ACC112 (cell line): Measurements from ENCODE around the gene SKI.

Experiments used
- H2AFZ ChIP-seq: fragments of 200-600 bp; sonication (generic); one replicate; pipeline ENCODE4 v1.6.0; 2017; ENCODE audit warnings: antibody characterized with exemption, low read length; ENCODE audit not compliant: unreplicated experiment
- H3K27ac ChIP-seq: fragments of 200-600 bp; sonication (generic); 2 replicates; pipeline ENCODE4 v1.5.1; 2014; ENCODE audit warnings: low read depth, mild to moderate bottlenecking, antibody characterized with exemption, low read length, moderate library complexity
- H3K27me3 ChIP-seq: fragments of 200-600 bp; sonication (generic); 2 replicates; pipeline ENCODE4 v1.6.1; 2014; ENCODE audit warnings: mild to moderate bottlenecking, antibody characterized with exemption, low read length, moderate library complexity, mixed read lengths; ENCODE audit not compliant: insufficient read depth
- H3K36me3 ChIP-seq: fragments of 200-600 bp; sonication (generic); 2 replicates; pipeline ENCODE4 v1.6.1; 2016; ENCODE audit warnings: mild to moderate bottlenecking, antibody characterized with exemption, low read length, moderate library complexity, mixed read lengths; ENCODE audit not compliant: insufficient read depth
- H3K4me1 ChIP-seq: fragments of 200-600 bp; sonication (generic); one replicate; pipeline ENCODE4 v1.6.1; 2016; ENCODE audit warnings: low read length, mixed read lengths; ENCODE audit not compliant: insufficient read depth, unreplicated experiment, control insufficient read depth
- H3K4me3 ChIP-seq: fragments of 200-600 bp; sonication (generic); 2 replicates; pipeline ENCODE4 v1.5.1; 2014; ENCODE audit warnings: mild to moderate bottlenecking, low read depth, low read length
- H3K79me2 ChIP-seq: fragments of 200-600 bp; sonication (generic); one replicate; pipeline ENCODE4 v1.6.0; 2016; ENCODE audit warnings: low read length; ENCODE audit not compliant: control insufficient read depth, unreplicated experiment, insufficient read depth

Gene SKI

DNA sequence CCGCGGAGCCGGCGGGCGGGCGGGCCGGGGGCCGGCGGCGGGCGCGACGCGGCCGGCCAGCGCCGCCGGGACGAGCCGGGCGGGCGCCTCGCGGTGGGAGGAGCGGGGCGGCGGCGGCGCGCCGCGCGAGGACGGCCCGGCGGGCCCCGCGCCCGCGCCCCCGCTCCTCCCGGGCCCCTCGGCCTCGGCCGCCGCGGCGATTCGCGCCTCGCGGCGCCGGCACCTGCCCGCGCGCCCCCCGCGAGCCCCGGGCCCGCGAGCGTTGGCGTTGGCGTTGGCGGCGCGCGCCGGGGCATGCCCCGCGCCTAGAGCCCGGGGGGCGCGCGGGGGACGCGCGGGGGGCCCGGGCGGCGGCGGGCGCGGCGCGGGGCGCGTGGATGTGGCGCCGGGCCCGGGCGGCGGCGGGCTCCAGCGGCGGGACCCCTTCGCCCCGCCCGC lies at the start of gene SKI:
TSS of gene SKI (plus strand) at position 163 of the 438 bp plus-strand sequence. CDS start 448 bp downstream, outside the sequence.
- H3K27ac ChIP-seq: peak within 1 kb of the TSS; percentile 88
- H3K27me3 ChIP-seq: no peaks in the 10 kb centered on the region
- H3K36me3 ChIP-seq: no peaks in the 10 kb centered on the region
- H3K4me3 ChIP-seq: peak within 1 kb of the TSS; percentile 94
- H3K4me1 ChIP-seq: peaks cover 11% of the 10 kb centered on the region
- peaks cover 45% of the 10 kb centered on the region for H3K79me2 ChIP-seq
- H2AFZ ChIP-seq: peak within 1 kb of the TSS; percentile 83

DNA sequence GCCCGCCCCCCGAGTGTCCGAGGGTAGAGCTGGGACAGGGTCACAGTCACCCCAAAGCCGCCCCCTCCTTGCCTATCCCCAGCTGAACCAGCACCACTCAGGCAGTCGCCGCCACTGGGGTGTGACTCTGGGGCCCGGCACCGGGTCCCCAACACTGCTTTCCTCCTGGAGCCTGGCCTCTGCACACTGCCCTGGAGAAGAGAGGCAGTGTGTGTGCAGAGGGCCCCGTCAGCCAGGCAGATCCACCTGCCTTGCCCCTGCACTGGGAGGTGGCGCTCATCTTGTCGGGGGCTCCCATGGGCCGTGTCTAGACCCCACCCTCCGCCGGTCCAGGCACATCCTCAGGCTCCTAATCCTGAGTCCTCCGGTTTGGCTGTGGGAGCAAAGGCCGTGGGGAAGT lies 49.2 kb upstream of the SKI start:
- no peaks in the 10 kb centered on the region for H3K4me1 ChIP-seq
- H3K36me3 ChIP-seq: no peaks in the 10 kb centered on the region
- H3K27me3 ChIP-seq: no peaks in the 10 kb centered on the region
- no peak overlapping the region for H3K4me3 ChIP-seq
- no peaks in the 10 kb centered on the region for H3K79me2 ChIP-seq
- H3K27ac ChIP-seq: no peak overlapping the region
- H2AFZ ChIP-seq: no peak overlapping the region

DNA sequence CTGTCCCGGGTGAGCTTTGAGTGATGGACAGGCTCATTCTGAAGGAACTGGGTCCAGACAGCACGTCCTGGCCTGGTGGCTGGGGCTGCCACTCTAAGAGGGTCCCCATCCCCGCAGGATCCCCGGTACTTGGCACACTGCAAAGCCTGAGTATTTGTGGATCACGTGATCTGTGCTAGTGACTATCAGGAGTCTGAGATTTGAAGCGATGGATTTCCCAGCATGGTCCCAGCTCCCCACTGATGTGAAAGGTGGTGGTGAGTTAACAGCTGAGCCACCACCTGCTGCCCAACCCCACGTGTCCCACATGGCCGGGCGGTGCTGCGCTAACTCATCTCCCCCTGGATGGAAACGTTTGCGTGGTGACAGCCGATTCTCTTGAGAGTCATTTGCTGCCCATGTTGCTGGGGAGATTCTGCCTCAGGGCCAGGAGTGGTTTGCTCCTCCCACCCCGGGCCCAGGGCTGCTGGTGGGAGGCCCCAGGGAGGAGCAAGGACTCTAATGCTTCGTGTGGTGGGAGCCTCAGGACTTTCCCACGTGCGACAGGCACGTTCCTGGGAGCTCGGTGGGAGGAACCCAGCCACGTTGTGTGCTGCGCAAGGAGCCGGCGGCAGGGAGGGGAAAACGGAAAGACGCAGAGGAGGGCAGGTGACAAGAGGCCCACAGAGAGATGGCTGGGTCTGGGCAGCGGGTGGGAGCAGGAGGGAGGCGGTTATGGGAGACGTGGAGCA lies 48.7 kb upstream of the SKI start:
- Histone ChIP-seq H3K27me3 (no peaks in the 10 kb centered on the region), H2AFZ (no peak overlapping the region), H3K4me3 (no peak overlapping the region), H3K79me2 (no peaks in the 10 kb centered on the region), H3K27ac (no peak overlapping the region), H3K36me3 (no peaks in the 10 kb centered on the region), H3K4me1 (no peaks in the 10 kb centered on the region)

DNA sequence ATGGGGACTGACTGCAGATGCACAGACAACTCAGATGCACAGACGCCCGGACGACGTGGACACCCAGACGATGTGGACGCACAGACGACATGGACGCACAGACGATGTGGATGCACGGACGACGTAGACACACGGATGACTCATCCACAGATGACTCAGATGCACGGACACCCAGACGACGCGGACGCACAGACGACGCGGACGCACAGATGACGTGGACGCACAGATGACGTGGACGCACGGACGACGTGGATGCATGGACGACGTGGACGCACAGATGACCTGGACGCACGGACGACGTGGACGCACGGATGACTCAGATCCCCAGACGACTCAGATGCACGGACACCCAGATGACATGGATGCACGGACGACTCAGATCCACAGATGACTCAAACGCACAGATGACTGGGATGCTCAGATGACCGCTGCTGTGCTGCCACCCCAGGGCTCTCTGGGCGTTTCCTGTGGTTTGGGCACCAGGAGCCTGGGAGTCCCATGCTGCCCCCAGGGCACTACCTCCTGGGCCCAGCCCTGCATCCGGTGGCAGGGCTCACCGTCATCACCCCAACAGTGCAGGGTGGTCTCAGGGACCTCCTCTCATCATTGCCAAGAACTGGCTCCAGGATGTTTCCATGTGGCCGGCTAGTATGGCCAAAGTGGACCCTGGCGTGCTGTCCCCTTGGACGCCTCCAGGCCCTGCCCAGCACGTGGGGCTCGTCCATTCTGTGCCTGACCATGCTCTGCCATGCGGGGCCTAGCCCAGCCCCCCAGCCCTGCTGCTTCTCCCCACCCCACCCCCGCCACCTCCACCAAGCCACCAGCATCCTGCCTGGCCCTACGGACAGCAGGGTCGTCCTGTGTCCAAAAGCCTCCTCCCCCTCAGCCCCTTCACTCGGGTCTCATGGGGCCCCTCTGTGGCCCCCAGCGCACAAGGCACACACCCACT lies 47.5 kb upstream of the SKI start:
- Histone ChIP-seq H3K27ac (no peak overlapping the region), H3K27me3 (no peaks in the 10 kb centered on the region), H3K79me2 (no peaks in the 10 kb centered on the region), H3K36me3 (no peaks in the 10 kb centered on the region), H3K4me1 (no peaks in the 10 kb centered on the region), H3K4me3 (no peak overlapping the region), H2AFZ (no peak overlapping the region)

DNA sequence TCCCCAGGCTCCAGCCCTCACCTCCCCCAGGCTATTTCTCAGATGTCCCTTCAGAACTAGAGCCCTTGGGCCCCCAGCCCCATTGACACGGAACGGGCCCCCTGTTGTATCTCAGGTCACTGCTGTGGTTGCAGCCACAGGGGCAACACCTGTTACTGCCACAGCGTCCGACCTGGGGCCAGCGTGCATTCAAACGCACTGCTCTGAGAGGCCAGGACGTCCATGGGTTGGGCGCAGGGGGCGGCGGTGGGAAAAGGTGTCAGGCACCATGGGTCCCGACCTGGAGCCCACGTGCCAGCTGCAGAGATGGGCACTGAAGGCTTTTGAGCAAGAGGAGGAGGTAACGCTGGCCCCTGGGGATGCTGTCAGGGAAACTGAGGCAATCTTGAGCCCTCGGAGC lies 46.8 kb upstream of the SKI start:
- H3K36me3 ChIP-seq: no peaks in the 10 kb centered on the region
- no peaks in the 10 kb centered on the region for H3K4me1 ChIP-seq
- H3K27ac ChIP-seq: no peak overlapping the region
- no peak overlapping the region for H3K4me3 ChIP-seq
- H2AFZ ChIP-seq: no peak overlapping the region
- H3K27me3 ChIP-seq: no peaks in the 10 kb centered on the region
- no peaks in the 10 kb centered on the region for H3K79me2 ChIP-seq

DNA sequence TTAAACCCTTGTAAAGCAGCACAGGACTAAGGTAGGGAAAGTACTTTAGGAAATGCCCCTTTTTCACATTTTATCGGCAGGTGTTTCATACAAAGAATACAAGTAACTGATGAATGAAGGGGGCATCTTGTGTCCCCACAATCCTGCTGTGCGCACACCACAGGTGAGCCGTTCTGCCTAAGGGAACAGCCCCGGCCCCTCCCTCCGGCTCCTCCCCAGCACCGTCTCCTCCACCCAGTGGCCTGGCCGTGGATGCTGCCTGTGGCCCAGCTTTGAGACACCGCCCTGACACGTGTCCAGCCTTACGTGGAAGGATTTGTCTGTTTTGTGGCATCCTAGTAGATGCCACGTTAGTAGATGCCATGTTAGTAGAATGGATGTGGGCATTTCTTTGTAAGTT lies 46.4 kb upstream of the SKI start:
- Histone ChIP-seq H3K36me3 (no peaks in the 10 kb centered on the region), H2AFZ (no peak overlapping the region), H3K27me3 (no peaks in the 10 kb centered on the region)

GRCh38 chr1:2182376-2182775 lies 45.7 kb upstream of the SKI start:
- H3K27ac ChIP-seq: no peak overlapping the region
- H3K27me3 ChIP-seq: no peaks in the 10 kb centered on the region
- H2AFZ ChIP-seq: no peak overlapping the region
- no peaks in the 10 kb centered on the region for H3K4me1 ChIP-seq
- H3K79me2 ChIP-seq: no peaks in the 10 kb centered on the region
- H3K4me3 ChIP-seq: no peak overlapping the region
- H3K36me3 ChIP-seq: no peaks in the 10 kb centered on the region

More for the DNA sequence above, 46.4 kb upstream of the SKI start:
- Histone ChIP-seq H3K4me1 (no peaks in the 10 kb centered on the region), H3K79me2 (no peaks in the 10 kb centered on the region), H3K4me3 (no peak overlapping the region), H3K27ac (no peak overlapping the region)

DNA sequence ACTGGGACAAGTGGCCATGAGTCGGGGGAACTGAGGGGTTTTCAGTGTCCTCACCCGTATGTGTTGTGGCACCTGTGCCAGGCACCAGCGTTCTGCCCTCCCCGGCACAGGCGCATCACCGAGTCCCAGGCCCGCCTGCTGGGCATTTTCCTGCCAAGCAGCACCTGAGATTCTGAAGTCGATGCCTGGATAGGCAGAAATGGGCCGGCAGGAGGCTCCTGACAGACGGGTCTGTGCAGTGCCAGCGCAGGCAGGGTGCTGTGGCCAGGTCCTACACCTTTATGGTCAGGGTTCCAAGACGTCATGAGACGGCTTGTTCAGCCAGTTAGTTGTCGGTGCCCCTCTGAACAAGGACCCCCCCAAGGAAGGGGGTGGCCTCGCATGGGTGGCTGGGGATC lies 44.2 kb upstream of the SKI start:
- no peak overlapping the region for H3K4me3 ChIP-seq
- H3K79me2 ChIP-seq: no peaks in the 10 kb centered on the region
- H2AFZ ChIP-seq: no peak overlapping the region
- no peak overlapping the region for H3K27ac ChIP-seq
- H3K27me3 ChIP-seq: no peaks in the 10 kb centered on the region
- no peaks in the 10 kb centered on the region for H3K36me3 ChIP-seq
- H3K4me1 ChIP-seq: no peaks in the 10 kb centered on the region

DNA sequence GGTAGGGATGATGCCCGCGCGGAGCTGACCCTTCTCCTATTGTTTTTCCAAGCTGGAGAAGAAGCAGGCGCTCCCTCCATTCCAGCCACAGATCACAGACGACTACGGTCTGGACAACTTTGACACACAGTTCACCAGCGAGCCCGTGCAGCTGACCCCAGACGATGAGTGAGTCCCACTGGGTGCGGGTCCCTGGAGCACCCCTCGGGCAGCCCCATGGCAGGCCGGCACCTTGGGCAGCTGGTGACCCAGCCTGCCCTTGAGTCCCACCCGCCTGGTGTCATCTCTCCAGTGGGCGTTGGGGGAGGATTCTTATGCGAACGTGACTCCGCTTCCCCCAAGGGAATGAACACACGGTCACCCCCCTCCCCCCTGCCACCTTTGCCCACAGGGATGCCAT lies 43.6 kb upstream of the SKI start:
- no peaks in the 10 kb centered on the region for H3K4me1 ChIP-seq
- H3K27ac ChIP-seq: no peak overlapping the region
- H3K36me3 ChIP-seq: no peaks in the 10 kb centered on the region
- H3K79me2 ChIP-seq: no peaks in the 10 kb centered on the region
- H2AFZ ChIP-seq: no peak overlapping the region
- no peak overlapping the region for H3K4me3 ChIP-seq
- no peaks in the 10 kb centered on the region for H3K27me3 ChIP-seq

DNA sequence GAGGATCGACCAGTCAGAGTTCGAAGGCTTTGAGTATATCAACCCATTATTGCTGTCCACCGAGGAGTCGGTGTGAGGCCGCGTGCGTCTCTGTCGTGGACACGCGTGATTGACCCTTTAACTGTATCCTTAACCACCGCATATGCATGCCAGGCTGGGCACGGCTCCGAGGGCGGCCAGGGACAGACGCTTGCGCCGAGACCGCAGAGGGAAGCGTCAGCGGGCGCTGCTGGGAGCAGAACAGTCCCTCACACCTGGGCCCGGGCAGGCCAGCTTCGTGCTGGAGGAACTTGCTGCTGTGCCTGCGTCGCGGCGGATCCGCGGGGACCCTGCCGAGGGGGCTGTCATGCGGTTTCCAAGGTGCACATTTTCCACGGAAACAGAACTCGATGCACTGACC lies 43.2 kb upstream of the SKI start:
- Histone ChIP-seq H3K27me3 (no peaks in the 10 kb centered on the region), H3K4me1 (no peaks in the 10 kb centered on the region), H3K27ac (no peak overlapping the region), H3K4me3 (no peak overlapping the region), H3K36me3 (no peaks in the 10 kb centered on the region), H3K79me2 (no peaks in the 10 kb centered on the region), H2AFZ (no peak overlapping the region)
